OCI-LY3 (cell line): Measurements from ENCODE around the gene RPH3AL.

ENCODE experiments used
- CTCF ChIP-seq: fragments of 200-600, 300-600 bp; sonication (generic); IDR thresholded peaks from 2 replicates; pipeline ENCODE4 v1.5.1; 2014; ENCODE audit warnings: antibody characterized with exemption, low read length, low read depth
- EZH2phosphoT487 ChIP-seq: fragments of 200-600 bp; shearing (Covaris generic); IDR thresholded peaks from 2 replicates; pipeline ENCODE4 v1.6.1; 2018; ENCODE audit warnings: antibody characterized with exemption, mixed run types, low read depth

- TF ChIP-seq CTCF (no peak), EZH2phosphoT487 (no peak)
These were observed 130.4 kb downstream of the RPH3AL start for GRCh38 chr17:222172-222571.
